Adrenal gland (tissue), 12 donors: ENCODE results near the gene TRAPPC2L. TPM values are rescaled to one million over a fixed set of nuclear protein-coding genes. Genes with fewer than 3 reads are reported as not detected.

Experiments
- DNase-seq, 7 donors: peaks; one replicate each; pipeline ENCODE4 v3.0.0-alpha.2; 2019 to 2020
- H3K27ac ChIP-seq, 5 donors: fragments of 200-600 bp; sonication (generic) in 4 of 5; 1 replicate in 3 of 5; 2 replicates in 2 of 5; pipeline versions ENCODE4 v1.5.1 to v1.8.0; 2016 to 2020; ENCODE audit warnings: mild to moderate bottlenecking in 1 of 5
- H3K27me3 ChIP-seq: fragments of 200-600 bp; 2 replicates; pipeline ENCODE4 v1.8.0; 2021
- H3K36me3 ChIP-seq, 2 donors: fragments of 200-600 bp; replicated peaks in 1 of 2; 1 replicate in 1 of 2; 2 replicates in 1 of 2; pipeline versions ENCODE4 v1.5.1 to v1.8.0; 2018 to 2022
- H3K4me1 ChIP-seq, 2 donors: fragments of 200-600 bp; replicated peaks in 1 of 2; 1 replicate in 1 of 2; 2 replicates in 1 of 2; pipeline versions ENCODE4 v1.5.1 to v1.8.0; 2018 to 2021
- H3K4me3 ChIP-seq, 4 donors: fragments of 200-600 bp; sonication (generic) in 3 of 4; one replicate each; pipeline ENCODE4 v1.5.1; 2016 to 2018
- H3K9me3 ChIP-seq, 3 donors: fragments of 200-600 bp; sonication (generic) in 1 of 3; replicated peaks in 1 of 3; 1 replicate in 2 of 3; 2 replicates in 1 of 3; pipeline versions ENCODE4 v1.5.1 to v1.8.0; 2016 to 2021
- CTCF ChIP-seq, 6 experiments: fragments of 450-650 bp in 4 of 6; fragments of 200-600 bp in 2 of 6; sonication (generic) in 1 of 6; IDR thresholded peaks; 1 replicate in 5 of 6; 2 replicates in 1 of 6; pipeline versions ENCODE4 v1.5.1 to v1.8.0; 2016 to 2021; ENCODE audit warnings: antibody characterized with exemption in 6 of 6, mild to moderate bottlenecking in 2 of 6, moderate library complexity in 1 of 6
- POLR2A ChIP-seq, 2 donors: fragments of 450-650 bp; IDR thresholded peaks; one replicate each; pipeline ENCODE4 v1.6.1; 2017; ENCODE audit warnings: antibody characterized with exemption in 2 of 2, mild to moderate bottlenecking in 2 of 2, moderate library complexity in 1 of 2
- WGBS, 4 donors: extraction: QIAGEN DNeasy Blood & Tissue Kit in 2 of 4; methylation state at CpG; one replicate each; pipeline versions ENCODE4 v1.1.5 to v1.1.7; 2013 to 2017; 5-methylcytosine and 5-hydroxymethylcytosine counted together
- intact Hi-C, 2 donors: fragments of 100-400 bp; cut with DNase I; formaldehyde crosslinking; loops; one replicate each; pipeline versions ENCODE4 v1.14.1 to v1.15.0; 2022 to 2023
- polyA plus RNA-seq, 3 donors: library from polyadenylated mRNA; stranded (reverse); fragments of 200-250 nt in 2 of 3; fragments of 350-450 nt in 1 of 3; fragmentation: Illumina TruSeq in 1 of 3; extraction: RNeasy Lipid Tissue Mini Kit (QIAGEN cat#74804) in 1 of 3; gene quantifications; one replicate each; pipeline ENCODE4 v1.2.3, GENCODE V29; 2013 to 2014
- total RNA-seq, 9 donors: library from RNA; depleted of rRNA in 4 of 9; stranded (reverse); fragments of >200 nt in 4 of 9; fragments of 120-200 nt in 1 of 9; fragmentation: NEBNext Ultra II Directional in 1 of 9; extraction: Animal tissue kit (Norgen Biotek cat#: 25700) in 1 of 9; gene quantifications; one replicate each; pipeline versions ENCODE4 v1.1.0 to v1.2.4, GENCODE V29; 2013 to 2023
- donor health status: healthy with polysubstance abuse.
- donor health status: Bipolar disorder and iron deficiency.
- donor health status: DM: yes; HTN: yes; CAD: no.
- donor health status: DM: no; HTN: no; CAD: no.
- donor health status: DM: no; HTN: no; CAD: no.
- donor health status: DM: yes; HTN: yes; CAD: no.

The TRAPPC2L gene
- total and polyA plus RNA-seq, 12 donors, result 56.7 to 279 (median 149) TPM

GRCh38 chr16:88881675-88882357 is 24.9 kb downstream of the TRAPPC2L start:
- WGBS, 4 donors, result 58 to 95% (median 83%) methylated on average over 4 to 27 of the region's 27 CpGs
- Histone ChIP-seq H3K27me3 (no peaks in the 10 kb centered on the region), H3K36me3 (no peaks in the 10 kb centered on the region), H3K9me3 (no peaks in the 10 kb centered on the region), H3K27ac (no peak overlapping the region), H3K4me1 (no peaks in the 10 kb centered on the region), H3K4me3 (no peak overlapping the region)
- no peak for TF ChIP-seq CTCF (IDR thresholded peaks at IDR 0.05)
- no peak for TF ChIP-seq POLR2A (IDR thresholded peaks at IDR 0.05)
- DNase-seq, result no peak
- intact Hi-C loops, result no loop called here

GRCh38 chr16:88882358-88883030 is 25.6 kb downstream of the TRAPPC2L start:
- no peaks in the 10 kb centered on the region for H3K27me3 ChIP-seq
- no peak overlapping the region for H3K4me3 ChIP-seq
- H3K36me3 ChIP-seq, result no peaks in the 10 kb centered on the region
- H3K4me1 ChIP-seq, result no peaks in the 10 kb centered on the region
- H3K9me3 ChIP-seq, result no peaks in the 10 kb centered on the region
- intact Hi-C loops, result no loop called here
- no peak for TF ChIP-seq CTCF (IDR thresholded peaks at IDR 0.05)
- no peak for TF ChIP-seq POLR2A (IDR thresholded peaks at IDR 0.05)
- no peak for DNase-seq
- no peak overlapping the region for H3K27ac ChIP-seq
- WGBS, 4 donors, result 89 to 91% (median 90%) methylated on average over 19 to 26 of the region's 26 CpGs

- Histone ChIP-seq H3K4me1 (no peaks in the 10 kb centered on the region), H3K9me3 (no peaks in the 10 kb centered on the region), H3K4me3 (no peak overlapping the region), H3K27ac (no peak overlapping the region), H3K27me3 (no peaks in the 10 kb centered on the region), H3K36me3 (no peaks in the 10 kb centered on the region)
- DNase-seq, result no peak
- intact Hi-C loops, result no loop called here
- TF ChIP-seq POLR2A (IDR thresholded peaks at IDR 0.05) (no peak), CTCF (IDR thresholded peaks at IDR 0.05) (no peak)
- WGBS, 4 donors, result 95 to 96% (median 95%) methylated on average over 34 to 49 of the region's 49 CpGs
These were observed 26.4 kb downstream of the TRAPPC2L start for GRCh38 chr16:88883117-88883895.

GRCh38 chr16:88883946-88884345 is 27.0 kb downstream of the TRAPPC2L start:
- Histone ChIP-seq H3K36me3 (no peaks in the 10 kb centered on the region), H3K4me1 (no peaks in the 10 kb centered on the region), H3K4me3 (no peak overlapping the region), H3K9me3 (no peaks in the 10 kb centered on the region), H3K27ac (no peak overlapping the region), H3K27me3 (no peaks in the 10 kb centered on the region)
- no peak for DNase-seq
- no peak for TF ChIP-seq POLR2A (IDR thresholded peaks at IDR 0.05)
- no peak for TF ChIP-seq CTCF (IDR thresholded peaks at IDR 0.05)
- 86 to 88% (median 87%) methylated on average over 8 to 11 of the region's 11 CpGs for WGBS, 4 donors
- intact Hi-C loops, result no loop called here
